Measurements from ENCODE around the gene PRKAG2.

PRKAG2 gene

DNA sequence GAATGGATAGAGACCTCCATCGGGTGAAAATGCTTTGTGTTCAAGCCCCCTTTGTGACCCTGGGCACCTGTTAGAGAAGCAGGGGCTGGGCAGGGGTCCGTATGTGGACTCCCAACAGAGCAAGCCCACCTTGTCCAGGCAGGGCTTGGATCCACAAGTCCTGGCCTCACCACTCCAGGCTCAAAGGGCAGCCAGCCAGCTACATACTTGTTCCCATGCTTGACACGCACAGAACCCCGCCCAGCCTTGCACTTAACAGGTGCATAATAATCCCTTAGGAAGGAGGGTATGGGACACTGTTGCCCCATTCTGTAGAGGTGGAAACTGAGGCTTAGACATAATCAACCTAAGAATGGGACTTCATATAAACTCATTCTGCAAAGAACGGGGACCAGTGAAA is 160.6 kb downstream of the PRKAG2 start:
- TF ChIP-seq CEBPB (IDR thresholded peaks at IDR 0.05) (no peak), FOXM1 (IDR thresholded peaks at IDR 0.05; ENCODE audit: borderline replicate concordance, low read depth) (no peak), EGR1 (IDR thresholded peaks at IDR 0.05) (no peak), TEAD4 (IDR thresholded peaks at IDR 0.05) (no peak), NFIC (IDR thresholded peaks at IDR 0.05) (no peak), TAF1 (IDR thresholded peaks at IDR 0.05; ENCODE audit: low read depth) (no peak), YY1 (IDR thresholded peaks at IDR 0.05; ENCODE audit: low read depth) (no peak), EP300 (IDR thresholded peaks at IDR 0.05; ENCODE audit: borderline replicate concordance) (no peak), TCF12 (IDR thresholded peaks at IDR 0.05; ENCODE audit: low read depth) (no peak), CREB1 (IDR thresholded peaks at IDR 0.05; ENCODE audit: low read depth) (no peak), RAD21 (IDR thresholded peaks at IDR 0.05; ENCODE audit: low read depth) (no peak), ZBTB7A (IDR thresholded peaks at IDR 0.05; ENCODE audit: low read depth) (no peak)
- TF ChIP-seq, protein P1, sequence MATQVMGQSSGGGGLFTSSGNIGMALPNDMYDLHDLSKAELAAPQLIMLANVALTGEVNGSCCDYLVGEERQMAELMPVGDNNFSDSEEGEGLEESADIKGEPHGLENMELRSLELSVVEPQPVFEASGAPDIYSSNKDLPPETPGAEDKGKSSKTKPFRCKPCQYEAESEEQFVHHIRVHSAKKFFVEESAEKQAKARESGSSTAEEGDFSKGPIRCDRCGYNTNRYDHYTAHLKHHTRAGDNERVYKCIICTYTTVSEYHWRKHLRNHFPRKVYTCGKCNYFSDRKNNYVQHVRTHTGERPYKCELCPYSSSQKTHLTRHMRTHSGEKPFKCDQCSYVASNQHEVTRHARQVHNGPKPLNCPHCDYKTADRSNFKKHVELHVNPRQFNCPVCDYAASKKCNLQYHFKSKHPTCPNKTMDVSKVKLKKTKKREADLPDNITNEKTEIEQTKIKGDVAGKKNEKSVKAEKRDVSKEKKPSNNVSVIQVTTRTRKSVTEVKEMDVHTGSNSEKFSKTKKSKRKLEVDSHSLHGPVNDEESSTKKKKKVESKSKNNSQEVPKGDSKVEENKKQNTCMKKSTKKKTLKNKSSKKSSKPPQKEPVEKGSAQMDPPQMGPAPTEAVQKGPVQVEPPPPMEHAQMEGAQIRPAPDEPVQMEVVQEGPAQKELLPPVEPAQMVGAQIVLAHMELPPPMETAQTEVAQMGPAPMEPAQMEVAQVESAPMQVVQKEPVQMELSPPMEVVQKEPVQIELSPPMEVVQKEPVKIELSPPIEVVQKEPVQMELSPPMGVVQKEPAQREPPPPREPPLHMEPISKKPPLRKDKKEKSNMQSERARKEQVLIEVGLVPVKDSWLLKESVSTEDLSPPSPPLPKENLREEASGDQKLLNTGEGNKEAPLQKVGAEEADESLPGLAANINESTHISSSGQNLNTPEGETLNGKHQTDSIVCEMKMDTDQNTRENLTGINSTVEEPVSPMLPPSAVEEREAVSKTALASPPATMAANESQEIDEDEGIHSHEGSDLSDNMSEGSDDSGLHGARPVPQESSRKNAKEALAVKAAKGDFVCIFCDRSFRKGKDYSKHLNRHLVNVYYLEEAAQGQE (IDR thresholded peaks at IDR 0.05; ENCODE audit: low read depth) = no peak
- TF ChIP-seq, protein P2, sequence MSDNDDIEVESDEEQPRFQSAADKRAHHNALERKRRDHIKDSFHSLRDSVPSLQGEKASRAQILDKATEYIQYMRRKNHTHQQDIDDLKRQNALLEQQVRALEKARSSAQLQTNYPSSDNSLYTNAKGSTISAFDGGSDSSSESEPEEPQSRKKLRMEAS (IDR thresholded peaks at IDR 0.05) = no peak
- TF ChIP-seq, protein P3, sequence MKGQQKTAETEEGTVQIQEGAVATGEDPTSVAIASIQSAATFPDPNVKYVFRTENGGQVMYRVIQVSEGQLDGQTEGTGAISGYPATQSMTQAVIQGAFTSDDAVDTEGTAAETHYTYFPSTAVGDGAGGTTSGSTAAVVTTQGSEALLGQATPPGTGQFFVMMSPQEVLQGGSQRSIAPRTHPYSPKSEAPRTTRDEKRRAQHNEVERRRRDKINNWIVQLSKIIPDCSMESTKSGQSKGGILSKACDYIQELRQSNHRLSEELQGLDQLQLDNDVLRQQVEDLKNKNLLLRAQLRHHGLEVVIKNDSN (IDR thresholded peaks at IDR 0.05) = no peak

DNA sequence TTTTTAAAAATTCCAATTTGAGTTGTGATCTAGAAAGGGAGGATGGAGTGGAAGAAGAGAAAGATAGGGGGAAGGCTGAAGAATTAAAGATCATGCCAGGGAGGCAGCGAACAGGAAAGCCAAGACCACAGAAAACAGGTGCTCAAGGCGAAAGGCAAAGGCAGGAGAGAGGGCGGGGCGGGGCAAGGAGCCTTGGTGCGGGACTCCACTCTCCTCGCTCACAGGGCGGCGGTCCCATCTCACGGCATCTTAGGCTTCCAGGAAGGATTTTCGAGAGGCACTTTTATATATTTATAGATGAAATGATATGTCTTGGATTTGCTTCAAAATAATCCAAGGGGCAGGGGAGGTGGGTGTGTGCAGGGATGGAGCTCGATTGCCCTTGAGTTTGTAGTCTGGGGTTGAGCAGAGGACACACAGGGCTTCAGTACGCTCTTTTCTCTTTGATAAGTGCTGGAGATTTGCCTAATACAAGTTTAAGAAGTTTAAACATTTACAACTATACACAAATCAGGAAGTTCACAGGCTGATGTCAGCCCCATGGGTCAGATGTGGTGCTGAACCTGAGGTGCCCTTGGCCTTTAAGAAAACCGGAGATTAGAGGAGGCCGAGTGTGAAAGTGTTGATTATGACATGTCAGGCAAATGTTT is 161.1 kb downstream of the PRKAG2 start:
- TF ChIP-seq CEBPB (IDR thresholded peaks at IDR 0.05) = no peak
- no peak for TF ChIP-seq RAD21 (IDR thresholded peaks at IDR 0.05; ENCODE audit: low read depth)
- TF ChIP-seq, protein P3 (IDR thresholded peaks at IDR 0.05) = no peak
- no peak for TF ChIP-seq EGR1 (IDR thresholded peaks at IDR 0.05)
- no peak for TF ChIP-seq TCF12 (IDR thresholded peaks at IDR 0.05; ENCODE audit: low read depth)
- no peak for TF ChIP-seq FOXM1 (IDR thresholded peaks at IDR 0.05; ENCODE audit: borderline replicate concordance, low read depth)
- TF ChIP-seq, protein P2 (IDR thresholded peaks at IDR 0.05) = no peak
- TF ChIP-seq YY1 (IDR thresholded peaks at IDR 0.05; ENCODE audit: low read depth) = no peak
- TF ChIP-seq, protein P1 (IDR thresholded peaks at IDR 0.05; ENCODE audit: low read depth) = no peak
- TF ChIP-seq CREB1 (IDR thresholded peaks at IDR 0.05; ENCODE audit: low read depth) = no peak
- no peak for TF ChIP-seq TAF1 (IDR thresholded peaks at IDR 0.05; ENCODE audit: low read depth)
- TF ChIP-seq EP300 (IDR thresholded peaks at IDR 0.05; ENCODE audit: borderline replicate concordance) = no peak
- TF ChIP-seq TEAD4 (IDR thresholded peaks at IDR 0.05) = no peak

DNA sequence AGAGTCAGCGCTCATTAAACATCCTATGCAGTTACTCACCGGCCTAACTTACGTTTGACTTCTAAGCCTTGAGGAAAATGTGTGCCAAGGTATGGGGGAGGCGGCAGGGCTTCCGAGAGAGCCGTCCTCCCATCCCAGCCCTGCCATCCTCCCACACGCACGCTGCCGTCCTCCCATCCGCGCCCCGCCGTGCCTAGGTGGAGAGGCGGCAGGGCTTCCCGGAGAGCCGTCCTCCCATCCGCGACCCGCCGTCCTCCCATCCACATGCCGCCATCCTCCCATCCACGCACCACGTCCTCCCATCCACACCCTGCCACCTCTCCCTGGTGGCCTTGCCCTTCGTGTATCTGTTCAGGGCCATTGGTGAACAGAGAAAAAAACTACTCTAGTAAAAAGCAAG is 162.7 kb downstream of the PRKAG2 start:
- no peak for TF ChIP-seq FOXM1 (IDR thresholded peaks at IDR 0.05; ENCODE audit: borderline replicate concordance, low read depth)
- TF ChIP-seq, protein P1 (IDR thresholded peaks at IDR 0.05; ENCODE audit: low read depth) = no peak
- TF ChIP-seq ZBTB7A (IDR thresholded peaks at IDR 0.05; ENCODE audit: low read depth) = no peak
- TF ChIP-seq CREB1 (IDR thresholded peaks at IDR 0.05; ENCODE audit: low read depth) = no peak
- no peak for TF ChIP-seq TAF1 (IDR thresholded peaks at IDR 0.05; ENCODE audit: low read depth)
- TF ChIP-seq YY1 (IDR thresholded peaks at IDR 0.05; ENCODE audit: low read depth) = no peak
- no peak for TF ChIP-seq RAD21 (IDR thresholded peaks at IDR 0.05; ENCODE audit: low read depth)
- no peak for TF ChIP-seq CEBPB (IDR thresholded peaks at IDR 0.05)
- TF ChIP-seq EP300 (IDR thresholded peaks at IDR 0.05; ENCODE audit: borderline replicate concordance) = no peak
- TF ChIP-seq, protein P3 (IDR thresholded peaks at IDR 0.05) = no peak
- no peak for TF ChIP-seq NFIC (IDR thresholded peaks at IDR 0.05)
- no peak for TF ChIP-seq EGR1 (IDR thresholded peaks at IDR 0.05)
- no peak for TF ChIP-seq TCF12 (IDR thresholded peaks at IDR 0.05; ENCODE audit: low read depth)
- TF ChIP-seq, protein P2 (IDR thresholded peaks at IDR 0.05) = no peak
- no peak for TF ChIP-seq TEAD4 (IDR thresholded peaks at IDR 0.05)
